GM12892 (cell line): Measurements from ENCODE around the gene TMEM79.

Experiments used
- POLR2A ChIP-seq: IDR thresholded peaks from 2 replicates; pipeline ENCODE4 v1.6.1; 2011; ENCODE audit warnings: low read depth, low read length, control low read depth
- POLR2AphosphoS5 ChIP-seq: IDR thresholded peaks from 2 replicates; pipeline ENCODE4 v1.6.1; 2011; ENCODE audit warnings: low read depth, low read length, control low read depth

DNA sequence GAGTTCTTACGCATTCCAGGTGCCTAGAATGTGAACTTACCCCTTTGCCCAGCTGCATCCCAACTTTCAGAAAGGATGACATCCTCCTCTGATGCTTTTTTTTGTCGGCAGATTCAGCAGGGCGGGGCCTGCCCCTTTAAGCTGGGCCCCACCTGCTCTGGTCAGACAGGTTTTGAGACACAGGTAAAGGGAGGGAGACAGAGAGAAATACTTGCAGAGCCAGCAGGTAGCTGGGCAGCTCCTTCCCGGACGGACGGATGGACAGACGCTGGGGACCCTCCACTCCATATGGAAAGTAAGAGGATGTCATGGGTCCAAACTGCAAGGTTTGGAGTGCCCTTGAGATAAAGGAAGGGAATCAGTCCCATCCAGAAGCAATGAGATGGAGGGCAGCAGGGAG, at the start of gene TMEM79:
- TF ChIP-seq POLR2A, result no peak
- no peak for TF ChIP-seq POLR2AphosphoS5
